Left hindlimb (tissue), 1 donor: ENCODE measurements around the gene ROR1.

ENCODE experiments used
- DNase-seq: peaks from one replicate; pipeline ENCODE4 v3.0.0-alpha.2; 2018

Gene ROR1

GRCh38 chr1:63914706-63915105 lies 140.9 kb downstream of the ROR1 start:
- no peak for DNase-seq

- no peak for DNase-seq
Observed at GRCh38 chr1:63915121-63915520, 141.3 kb downstream of the ROR1 start.

DNA sequence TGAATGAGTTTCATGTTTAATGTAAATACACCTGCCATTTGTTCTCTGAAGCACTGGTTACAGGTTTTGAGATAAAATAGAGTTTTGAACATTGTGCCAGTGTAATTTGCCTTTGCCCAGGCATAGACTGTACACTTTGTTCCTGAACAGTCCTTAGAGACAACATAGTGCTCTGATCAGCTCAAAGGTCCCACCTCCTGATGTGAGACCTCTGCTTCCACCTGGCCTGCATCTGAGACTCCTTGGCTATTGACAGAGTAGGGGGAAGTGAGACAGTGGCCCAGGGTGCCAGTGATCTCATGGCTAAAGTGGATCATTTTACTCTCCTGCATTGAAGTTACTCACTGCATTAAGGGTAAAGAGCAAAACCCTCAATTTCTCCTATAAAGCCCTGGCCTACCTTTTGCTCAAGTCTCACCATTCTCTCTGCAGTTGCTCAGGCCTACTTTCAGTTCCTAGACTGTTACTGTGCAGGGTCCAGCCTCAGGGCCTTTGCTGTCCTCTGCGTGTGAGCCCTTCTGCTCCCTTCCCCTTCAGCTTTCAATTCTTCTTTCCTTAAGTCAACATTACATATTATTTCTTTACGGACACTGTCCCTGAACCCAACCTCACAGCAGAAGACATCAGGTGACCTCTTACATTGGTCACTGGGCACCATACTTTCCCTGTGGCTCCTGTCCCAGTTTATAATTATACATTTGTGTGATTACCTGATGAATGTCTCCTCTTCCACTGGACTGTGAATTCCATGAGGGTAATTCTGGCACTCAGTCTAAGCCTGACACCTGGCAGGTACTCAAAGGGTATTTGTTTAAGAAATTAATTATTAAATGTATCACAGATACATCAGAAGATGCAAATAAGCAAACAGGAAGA lies 142.9 kb downstream of the ROR1 start:
- DNase-seq: no peak

GRCh38 chr1:63917571-63918417 lies 144.0 kb downstream of the ROR1 start:
- no peak for DNase-seq

DNA sequence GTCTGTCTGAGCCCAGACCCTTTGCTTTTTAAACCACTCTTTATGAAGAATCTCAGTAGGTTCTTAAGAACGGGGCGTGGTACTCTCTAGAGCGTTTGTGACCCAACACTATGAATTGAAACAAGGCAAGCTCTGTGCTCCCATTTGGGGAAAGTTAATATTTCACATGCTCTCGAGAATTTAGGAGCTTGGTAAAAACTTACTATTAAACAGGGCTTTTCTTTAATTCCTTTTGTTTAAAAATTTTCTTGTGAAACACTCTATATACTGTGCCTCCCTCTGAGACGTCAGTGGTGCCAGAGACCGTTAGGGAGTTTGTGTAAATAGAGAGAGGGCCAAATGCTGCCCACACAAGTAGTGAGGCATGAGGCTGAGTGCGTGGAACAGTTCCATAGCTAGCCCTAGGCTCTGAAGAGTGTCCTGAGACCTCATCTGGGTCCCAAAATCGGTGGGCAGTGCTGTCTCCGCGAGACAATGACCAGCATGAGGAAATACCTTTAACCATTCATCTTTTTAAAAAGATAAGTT lies 144.7 kb downstream of the ROR1 start:
- no peak for DNase-seq

GRCh38 chr1:63920154-63921117 lies 146.6 kb downstream of the ROR1 start:
- DNase-seq: no peak

GRCh38 chr1:63921359-63921758 lies 147.5 kb downstream of the ROR1 start:
- no peak for DNase-seq

DNA sequence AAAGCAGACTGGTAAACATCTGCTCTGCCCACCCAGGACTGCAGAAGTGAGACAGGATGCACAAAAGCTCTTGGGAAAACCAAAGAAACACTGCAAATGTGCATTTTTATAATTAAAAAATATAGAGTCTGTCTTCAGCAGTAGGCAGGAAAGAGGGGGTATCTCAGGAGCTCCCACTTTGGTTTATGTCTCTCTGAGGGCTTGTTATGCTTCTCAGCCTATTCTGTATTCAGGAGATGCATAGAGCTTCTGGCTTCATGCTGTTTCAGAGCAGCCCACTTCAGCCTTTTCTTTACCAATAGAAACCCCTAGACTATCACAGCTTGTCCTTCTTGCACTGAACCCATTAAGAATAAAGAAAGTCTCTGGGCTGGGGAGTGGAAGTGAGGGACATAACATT lies 148.0 kb downstream of the ROR1 start:
- DNase-seq: no peak

GRCh38 chr1:63922848-63923247 lies 149.0 kb downstream of the ROR1 start:
- DNase-seq: no peak

DNA sequence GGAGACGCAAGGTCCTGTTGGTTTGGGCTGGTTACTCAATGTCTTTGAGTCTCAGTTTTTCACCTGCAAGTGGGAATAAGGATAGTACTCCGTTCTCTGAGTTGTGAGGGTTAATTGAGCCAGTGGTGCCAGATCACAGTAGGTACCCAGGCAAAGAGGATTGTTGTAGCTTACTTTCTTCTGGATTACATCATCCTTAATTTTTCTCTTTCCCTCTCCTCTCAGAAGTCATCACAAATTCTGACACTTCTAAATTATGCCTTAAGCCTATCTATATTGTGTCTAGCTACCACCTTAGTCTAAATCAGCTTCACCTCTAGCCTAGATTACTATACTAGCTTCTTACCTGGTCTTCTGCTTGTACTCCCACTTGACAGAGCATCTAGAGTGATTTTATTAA lies 149.5 kb downstream of the ROR1 start:
- DNase-seq: no peak

DNA sequence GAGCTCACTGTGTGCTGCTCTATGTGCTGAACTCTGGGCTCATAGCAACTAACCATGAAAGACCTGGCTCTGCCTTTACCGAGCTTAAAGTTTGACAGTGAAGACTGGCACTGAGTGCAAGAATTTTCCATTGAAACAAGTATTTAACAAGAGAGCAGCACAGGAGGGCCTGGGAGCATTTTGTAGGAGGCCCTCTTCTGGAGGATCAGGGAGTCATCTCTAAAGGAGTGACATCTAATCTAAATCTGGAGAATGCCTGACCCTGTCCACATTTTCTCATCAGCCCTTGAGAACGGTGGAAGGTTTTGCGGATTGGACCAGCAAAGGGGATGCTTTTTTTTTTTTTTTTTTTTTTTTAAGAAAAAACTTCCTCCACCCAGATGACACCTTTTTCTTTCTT lies 150.8 kb downstream of the ROR1 start:
- DNase-seq: no peak

DNA sequence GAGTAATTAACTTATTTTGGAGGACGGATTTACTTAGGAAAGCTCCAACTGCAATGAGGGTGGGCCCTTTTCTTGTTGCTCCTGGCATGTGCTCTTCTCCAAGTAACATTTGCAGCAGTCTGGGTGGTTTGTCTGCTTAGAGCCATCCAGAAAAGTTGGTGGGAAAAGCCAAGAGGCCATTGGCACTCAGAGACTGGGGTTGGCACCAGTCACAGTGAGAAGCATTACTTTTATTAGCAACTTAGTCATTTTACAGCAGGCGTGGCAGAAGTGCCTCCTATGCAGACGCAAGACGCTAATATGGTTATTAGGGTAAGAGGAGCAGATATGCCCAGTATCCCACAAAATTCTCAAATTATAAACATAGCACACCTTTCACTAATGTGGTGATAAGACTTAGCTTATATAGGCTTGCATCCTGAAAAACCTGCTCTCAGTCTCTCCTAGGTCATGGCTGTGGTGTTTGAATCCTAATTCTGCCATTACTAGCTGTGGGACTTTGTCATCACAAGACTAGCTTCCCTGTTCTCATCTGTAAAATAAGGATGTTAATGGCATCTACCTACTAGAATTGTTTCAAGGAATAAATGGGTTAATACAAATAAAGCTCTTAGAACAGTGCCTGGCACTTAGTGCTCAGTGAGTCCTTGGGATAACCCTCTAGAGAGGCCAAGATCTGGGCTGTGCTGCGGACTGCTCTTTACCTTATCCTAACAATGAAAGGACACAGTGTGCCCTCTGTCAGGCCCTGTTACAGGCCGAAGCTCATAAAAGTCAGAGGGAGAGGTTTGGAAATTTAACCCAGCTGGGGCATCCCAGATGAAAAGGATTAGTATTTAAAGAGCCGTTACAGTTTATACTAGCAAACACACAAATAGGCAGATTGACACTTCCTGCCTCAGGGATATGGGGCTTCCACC lies 154.6 kb downstream of the ROR1 start:
- peak; percentile 66 for DNase-seq

- DNase-seq: no peak
Observed at GRCh38 chr1:63929106-63929478, 155.3 kb downstream of the ROR1 start.

DNA sequence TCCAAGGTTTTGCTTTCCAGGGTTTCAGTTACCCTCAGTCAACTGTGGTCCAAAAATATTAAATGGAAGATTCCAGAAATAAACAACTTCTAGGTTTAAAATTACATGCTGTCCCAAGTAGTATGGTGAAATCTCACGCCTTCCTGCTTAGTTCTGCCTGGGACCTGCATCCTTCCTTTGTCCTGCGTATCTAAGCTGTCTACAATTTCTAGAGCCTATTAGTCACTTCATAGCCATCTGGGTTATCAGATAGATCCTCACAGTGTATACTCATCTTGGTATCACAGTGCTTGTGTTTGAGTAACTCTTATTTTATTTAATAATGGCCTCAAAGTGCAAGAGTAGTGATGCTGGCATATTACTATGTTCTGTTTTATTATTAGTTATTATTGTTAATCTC lies 157.7 kb downstream of the ROR1 start:
- DNase-seq: no peak

- DNase-seq: no peak
Observed at GRCh38 chr1:63934697-63935096, 160.9 kb downstream of the ROR1 start.

DNA sequence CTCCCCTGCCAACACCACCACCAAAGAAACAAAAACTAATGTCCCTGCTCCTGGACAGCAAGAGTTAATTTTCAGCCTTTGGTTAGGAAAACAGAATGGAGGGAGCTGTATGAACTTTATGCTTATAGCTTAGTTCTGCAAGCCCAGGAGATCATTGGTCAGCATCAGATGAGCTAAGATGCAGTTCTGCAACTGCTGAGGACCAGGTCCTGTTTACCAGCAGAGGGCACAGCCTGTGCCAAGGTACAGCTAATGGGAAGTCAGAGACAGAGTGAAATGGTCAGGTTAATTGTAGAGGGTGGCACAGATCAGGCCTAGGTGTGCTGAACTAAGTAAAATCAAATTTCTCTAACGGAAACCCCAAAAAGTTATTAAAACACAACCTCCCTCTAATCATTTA lies 161.3 kb downstream of the ROR1 start:
- no peak for DNase-seq

GRCh38 chr1:63935553-63935952 lies 161.7 kb downstream of the ROR1 start:
- DNase-seq: no peak

- DNase-seq: no peak
Observed at GRCh38 chr1:63936276-63936675, 162.5 kb downstream of the ROR1 start.

- no peak for DNase-seq
Observed at GRCh38 chr1:63936801-63937200, 163.0 kb downstream of the ROR1 start.

GRCh38 chr1:63937461-63938022 lies 163.7 kb downstream of the ROR1 start:
- DNase-seq: no peak

DNA sequence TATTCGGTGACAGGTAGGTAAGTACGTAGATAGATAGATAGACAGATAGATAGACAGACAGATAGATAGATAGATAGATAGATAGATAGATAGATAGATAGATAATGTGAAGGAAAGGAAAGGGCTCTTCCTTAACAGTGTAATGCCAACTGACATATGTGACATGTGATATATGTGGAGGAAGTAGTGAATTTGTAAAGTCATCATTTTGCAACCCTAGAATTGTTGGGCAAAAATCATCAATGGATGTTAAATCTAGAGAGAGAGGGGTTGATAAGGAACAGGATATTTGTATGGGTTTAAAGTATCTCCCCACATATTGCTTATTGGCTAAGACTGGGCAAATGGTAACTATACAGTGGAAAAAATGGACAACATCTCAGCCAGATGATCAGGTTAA lies 166.6 kb downstream of the ROR1 start:
- no peak for DNase-seq
